Measurements from ENCODE around the gene GORASP1.

The GORASP1 gene

DNA sequence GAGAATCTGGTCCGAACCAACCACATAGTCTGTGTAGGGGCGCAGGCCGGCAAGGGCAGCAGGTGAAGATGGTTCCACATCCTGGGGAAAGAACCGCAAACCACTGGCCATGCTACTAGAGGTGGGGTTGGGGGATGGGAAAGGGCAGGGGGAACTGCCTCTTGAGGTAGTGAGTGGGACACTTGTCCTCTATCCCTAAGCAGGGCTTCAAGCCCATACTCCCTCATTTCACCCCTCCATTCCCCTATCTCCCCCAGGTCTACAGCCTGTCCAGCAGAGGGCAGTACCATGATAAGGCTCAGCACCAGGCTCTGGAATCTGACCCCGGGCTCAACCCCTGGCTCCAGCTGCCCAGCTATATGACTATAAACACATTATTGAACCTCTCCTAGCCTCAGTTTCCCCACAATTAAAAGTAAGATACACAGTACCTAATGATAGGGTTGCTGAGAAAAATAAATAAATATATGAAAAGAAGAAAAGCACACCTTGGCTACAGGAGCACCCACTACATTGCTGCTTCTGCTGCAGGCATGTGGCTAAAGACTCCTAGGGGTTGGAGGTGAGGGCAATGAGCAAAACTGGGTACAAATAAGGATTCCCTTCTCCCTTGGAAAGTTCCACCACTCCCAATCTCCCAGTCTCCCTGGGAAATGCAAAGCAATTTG, 6.3 kb downstream of the GORASP1 start:
- no peak for DNase-seq

DNA sequence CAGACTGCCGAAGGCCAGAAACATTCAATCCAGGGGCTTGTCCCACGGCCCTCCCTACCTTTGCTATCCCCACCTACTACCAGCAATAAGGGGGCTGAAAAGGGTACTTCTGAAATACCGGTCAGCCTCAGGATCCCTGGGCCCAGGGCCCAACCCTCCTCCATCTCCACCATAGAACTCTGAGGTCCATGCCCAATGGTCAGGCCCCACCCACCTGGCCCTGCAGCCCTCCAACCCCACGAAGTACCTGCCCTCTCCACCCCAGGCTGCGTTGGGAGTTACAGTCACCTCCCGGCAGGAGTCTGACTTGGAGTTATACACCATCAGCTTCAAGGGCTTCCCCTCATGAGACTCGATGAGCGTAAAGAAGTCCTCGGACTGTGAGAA, 6.9 kb downstream of the GORASP1 start:
- no peak for DNase-seq

DNA sequence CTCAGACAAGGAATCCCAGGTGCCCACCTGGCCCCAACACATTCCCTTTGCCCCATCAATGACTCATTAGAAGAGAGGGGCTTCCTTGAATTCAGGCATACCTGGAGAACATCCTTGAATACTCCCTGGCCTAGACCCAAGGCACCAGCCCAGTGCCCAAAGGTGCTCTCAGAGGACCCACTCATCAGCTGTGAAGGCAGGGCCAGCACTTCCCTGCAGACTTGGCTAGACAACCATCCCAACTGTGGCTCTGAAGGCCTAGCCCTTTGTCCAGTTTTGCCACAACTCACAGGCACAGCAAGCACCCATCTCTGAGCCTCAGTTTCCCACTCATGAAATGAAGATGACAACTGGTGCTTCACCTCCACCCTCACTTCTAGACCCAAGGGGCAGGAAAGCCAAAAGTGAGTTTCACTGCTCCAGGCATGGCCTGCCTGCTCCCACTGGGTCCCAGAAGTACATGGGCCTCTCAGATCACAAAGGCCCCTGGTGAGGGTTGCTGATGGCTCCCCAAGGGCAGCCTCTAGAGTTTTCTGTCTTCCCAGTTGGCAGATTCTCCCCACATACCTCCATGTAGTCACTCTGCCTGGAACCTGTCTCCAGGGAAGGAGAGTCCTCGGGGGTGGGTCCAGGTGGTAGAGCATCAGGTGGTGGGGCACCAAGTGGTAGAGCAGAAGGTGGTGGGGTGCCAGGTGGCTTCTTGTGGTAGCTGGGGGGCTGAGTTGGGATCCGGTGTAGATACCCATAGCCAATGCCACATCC, 7.5 kb downstream of the GORASP1 start:
- no peak for DNase-seq

DNA sequence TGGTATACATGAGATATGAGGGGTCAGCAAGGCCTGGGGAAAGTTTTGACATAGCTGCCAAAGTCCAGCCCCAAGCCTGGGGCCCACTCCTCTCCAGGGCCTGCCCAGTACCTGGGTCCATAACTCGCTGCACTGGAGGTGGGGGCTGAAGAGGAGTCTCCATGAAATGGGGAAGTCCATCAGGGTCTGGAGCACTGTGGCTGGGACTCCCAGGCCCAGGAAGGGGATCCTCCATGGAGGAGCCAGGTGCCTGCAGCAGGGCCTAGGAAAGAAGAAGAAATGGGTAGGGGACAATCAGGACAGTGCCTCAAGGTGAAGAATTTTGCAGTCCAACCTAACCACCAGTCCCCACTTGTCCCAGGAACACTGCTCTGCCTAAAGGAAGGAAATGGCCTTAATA, 8.2 kb downstream of the GORASP1 start:
- DNase-seq, result no peak

DNA sequence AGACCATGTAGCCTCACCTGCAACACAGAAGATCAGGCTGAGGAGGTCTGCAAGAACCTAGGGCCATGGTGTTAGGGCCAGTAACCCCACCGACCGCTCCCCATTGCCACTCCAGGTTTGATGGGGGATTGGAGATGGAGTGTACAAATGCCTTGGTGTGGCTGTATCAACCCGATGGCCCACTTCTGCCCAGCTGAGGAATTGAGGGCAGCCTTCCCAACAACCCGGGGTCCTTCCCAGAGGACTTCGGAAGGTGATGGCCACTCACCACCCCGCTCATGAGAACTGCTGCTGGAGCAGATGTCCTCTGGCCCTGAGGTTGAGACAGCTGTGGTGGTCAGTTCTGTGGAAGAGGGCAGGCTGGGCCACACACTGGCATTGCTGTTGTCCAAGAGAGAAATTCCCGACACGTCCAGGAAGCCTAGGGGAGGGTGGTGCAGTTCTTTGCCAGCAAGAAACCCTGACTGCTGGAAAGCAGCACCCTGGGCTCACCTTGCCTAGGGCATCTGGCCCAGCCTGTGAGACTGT, 8.9 kb downstream of the GORASP1 start:
- no peak for DNase-seq

DNA sequence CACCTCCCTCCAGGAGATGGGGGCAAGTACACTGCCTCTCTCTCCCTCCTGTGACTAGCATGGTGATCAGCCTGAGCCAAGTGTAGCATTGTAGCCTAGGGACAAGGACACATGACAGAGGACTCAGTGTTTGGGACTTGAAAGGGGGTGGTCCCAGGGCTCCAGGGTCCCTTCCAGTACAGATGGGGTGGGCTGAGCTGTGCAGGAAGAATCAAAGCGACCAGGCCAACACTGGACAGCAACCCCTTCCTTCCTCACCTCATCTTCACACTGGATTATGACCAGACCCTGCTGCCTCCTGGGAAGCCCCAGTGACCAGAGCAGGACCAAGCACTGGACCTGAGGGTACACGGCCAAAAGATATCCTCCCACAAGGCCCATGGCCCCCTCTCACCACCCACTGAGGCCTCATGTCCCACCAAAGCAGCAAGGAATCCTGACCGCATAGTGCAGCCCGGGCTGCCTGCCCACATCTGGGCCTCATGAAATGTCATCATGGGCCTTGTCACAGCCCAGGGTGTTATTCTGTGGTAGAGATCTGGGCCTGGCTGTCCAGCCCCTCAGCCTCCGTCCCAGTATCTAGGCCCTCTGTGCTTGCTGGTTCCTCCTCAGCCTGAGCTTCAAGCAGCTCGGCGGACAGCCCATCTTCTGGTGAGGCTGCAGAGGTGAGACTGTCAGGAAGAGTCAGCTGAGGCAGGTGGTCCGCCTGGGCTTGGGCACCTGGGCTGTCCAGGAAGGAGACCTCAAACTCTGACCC, 9.5 kb downstream of the GORASP1 start:
- no peak for DNase-seq

DNA sequence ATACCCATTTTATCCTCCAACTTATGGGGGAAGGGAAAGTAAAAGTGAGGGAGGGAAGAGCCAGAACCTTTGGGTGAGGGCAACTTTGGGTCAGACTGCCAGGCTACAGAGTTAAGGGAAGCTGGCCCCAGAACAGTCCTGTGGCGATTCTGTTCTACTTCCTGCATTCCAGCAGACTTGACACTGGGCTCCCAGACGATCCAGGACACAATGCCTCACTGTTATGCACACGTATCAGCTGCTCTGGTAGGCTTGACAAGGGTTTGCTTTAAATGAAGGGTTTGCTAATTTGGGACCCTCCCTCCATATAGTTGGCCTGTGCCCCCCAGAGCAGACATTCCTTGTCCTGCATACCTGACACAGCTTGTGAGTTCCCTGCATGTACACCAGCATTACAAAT, 10.7 kb downstream of the GORASP1 start:
- no peak for DNase-seq

DNA sequence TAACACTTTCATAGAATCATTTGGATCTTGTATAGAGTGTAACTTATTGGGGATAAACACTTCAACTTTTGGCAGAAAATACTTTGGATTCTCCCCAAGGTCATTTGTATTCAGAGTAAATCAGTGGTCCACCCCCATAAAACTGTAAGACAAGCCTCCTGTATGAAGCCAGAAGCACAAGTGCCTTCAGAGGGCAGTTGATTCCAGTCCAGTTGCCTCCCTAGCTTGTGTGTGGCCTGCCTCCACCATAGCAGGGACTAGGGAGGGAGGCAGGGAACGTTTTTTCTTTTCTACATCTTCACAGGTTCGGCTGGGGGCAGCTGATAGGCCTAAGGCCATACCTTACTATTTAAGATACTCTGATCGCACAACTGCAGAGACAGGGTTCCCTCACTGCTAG, 11.6 kb downstream of the GORASP1 start:
- no peak for DNase-seq

DNA sequence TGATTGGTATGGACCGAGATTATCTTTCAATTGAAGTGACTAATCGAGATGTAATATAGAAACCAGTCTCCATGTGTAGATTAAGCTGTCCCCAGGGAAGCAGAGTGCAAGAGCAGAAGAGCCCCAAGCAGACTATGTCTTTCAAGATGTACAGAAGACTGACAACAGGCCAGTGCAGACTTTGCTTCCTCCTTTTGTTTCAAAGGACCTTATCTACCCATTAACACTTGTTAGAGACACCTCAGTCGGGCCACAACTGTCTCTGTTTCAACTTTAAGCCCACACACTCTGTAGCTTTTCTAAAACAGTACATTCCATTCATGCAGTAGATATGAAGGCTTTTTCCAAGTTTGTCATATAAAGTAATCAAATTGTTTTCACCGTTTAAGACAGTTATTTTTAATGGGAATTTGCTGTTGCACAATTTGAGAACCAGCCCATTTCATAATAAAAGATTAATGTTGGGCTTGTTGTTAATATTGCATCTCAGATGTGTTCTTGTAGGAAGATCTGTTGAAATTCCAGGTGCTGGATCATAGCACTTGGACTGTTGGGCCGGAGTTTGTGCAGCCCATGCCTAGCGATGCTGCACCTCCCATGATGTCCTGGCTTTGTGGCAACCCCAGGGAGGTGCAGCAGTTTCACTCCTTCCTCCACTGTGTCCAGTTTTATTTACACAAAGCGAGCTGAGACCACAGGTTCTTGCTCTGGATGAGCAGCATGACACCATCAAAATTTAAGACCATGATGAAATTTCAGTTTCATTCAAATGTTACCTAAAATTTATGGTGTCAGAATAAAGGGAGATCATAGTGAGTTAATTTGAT, 12.4 kb downstream of the GORASP1 start:
- no peak for DNase-seq

DNA sequence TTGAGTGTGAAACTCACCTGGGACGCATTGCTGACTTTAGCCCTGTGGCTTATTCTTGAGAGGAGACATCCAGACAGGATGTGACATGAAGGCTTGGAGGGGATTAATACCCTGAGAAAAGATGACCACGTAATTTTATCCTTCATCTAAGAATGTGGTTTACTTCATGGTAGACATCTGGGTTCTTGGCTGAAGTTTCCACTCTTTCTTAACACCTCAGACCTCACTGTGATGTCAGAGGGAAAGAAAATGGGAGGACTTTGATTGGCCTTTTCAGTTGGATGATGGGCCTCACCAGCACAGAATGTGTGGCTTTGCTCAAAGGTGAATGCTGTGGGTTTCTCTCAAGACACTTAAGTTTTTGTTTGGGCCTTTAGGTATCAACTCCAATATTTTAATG, 16.5 kb downstream of the GORASP1 start:
- no peak for DNase-seq

DNA sequence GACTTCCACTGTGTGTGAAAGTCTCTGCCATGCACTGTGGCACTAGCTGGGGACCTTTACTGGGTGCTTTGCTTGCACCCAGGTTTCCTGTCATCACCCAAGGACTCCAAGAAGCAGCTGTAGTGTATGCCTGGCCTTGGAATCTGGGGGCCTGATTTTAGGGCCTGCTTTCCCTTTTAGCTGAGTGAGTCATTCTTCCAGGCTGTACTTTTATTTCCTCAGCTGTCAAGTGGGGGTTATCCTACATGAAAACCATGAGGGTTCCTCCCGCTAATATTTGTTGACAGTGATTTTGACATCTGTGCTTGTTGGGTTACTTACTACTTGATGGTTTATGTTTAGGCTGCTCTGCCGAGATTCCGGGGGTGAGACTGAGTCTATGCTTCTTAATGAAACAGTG, 18.5 kb downstream of the GORASP1 start:
- DNase-seq, result no peak

DNA sequence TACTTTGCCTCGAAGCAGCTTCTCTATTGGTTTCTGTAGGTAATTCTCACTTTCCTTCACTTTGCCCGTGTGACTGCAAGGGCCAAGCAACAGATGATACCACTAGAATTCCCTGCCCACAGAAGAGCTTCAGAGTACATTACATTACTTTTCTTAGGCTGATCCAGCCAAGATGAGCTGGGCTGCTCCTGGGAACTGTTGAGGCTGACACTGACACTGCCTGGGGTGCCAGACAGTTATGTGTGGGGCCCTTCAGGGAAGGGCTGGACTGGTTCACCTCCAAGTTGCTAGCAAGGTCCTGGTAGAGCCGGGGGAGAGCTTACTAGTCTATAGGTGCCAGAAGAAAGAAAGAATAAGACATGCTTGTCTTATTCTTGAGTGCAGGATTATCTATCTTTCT, 19.0 kb downstream of the GORASP1 start:
- DNase-seq, result no peak

DNA sequence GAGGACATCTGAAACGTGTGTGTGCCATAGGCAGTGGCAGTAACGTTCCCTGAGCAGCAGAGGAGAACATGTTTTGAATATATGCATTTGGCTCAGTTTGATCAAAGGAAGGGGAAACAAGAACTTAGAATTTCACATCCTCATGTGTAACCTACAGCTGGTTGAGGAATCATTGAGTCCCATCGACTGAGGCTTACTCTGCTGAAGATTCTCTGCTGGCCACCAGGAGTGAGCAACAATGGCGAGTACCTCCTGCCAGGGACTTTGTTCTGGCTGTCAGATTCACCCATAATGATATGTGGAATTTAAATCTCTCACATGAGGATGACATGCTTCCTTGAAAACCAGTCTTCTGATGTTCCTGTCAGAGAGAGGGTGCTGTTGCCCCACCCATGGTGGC, 21.3 kb downstream of the GORASP1 start:
- DNase-seq, result no peak

DNA sequence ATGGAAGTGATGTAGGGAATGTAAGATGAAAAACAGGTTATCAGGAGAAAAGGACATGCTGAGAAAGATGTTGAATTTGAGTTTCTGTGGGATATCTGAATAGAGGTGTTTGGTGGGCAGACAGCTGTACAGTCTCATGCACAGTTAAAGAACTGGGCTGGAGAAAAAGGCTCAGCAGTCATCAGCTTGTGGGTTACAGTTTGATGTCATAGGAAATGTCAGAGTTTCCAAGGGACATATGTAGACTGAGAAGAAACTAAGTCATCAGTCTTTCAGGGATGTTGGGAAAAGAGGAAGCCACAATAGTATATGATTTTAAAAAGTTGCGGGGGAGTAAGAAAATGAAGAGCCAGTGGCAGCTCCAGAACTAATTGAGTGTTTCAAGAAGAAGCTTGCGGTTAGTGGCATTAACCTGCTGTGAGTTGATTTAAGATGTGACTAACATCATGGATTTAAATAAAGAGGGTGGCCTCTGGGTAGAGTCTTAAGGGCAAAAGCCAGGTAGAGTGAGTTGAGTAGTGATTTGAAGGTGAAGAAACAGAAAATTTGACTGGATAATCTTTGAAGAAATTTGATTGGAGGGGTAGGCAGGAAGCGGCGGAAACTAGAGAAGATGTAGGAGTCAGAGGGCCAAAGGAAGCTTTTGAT, 24.6 kb downstream of the GORASP1 start:
- no peak for DNase-seq

DNA sequence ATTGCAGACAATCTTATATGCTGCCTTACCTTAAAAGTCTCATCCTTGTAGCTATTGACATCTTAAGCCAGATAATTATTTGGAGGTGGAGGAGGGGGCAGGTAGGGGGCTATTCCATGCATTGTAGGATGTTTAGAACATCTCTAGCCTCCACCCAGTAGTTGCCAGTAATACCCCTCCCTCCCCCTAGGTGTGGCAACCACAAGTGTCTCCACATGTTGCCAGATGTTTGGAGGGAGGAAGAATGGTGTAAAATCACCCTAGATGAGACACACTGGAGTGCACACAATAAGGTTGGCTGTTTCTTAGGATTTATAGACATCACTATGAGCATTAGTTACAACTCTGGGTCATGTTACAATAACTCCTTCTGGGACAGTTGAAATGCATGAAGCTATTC, 27.4 kb downstream of the GORASP1 start:
- no peak for DNase-seq

DNA sequence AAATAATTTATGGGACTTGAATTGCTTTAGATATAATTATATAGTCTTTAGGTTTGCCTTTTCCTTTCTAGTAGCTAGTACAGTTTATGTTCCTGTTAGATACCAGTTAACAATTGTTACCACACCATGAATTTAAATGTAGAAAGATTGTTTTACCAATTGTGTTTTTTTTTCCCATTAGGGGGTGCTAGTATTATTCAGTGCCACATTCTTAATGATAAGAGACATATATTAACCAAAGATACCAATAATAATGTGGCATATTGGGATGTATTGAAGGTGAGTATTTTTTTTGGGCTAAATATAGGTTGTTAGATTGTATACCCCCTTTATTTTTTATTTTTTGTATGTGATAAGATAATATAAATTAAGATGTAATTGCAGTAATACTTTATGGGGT, 27.9 kb downstream of the GORASP1 start:
- no peak for DNase-seq

DNA sequence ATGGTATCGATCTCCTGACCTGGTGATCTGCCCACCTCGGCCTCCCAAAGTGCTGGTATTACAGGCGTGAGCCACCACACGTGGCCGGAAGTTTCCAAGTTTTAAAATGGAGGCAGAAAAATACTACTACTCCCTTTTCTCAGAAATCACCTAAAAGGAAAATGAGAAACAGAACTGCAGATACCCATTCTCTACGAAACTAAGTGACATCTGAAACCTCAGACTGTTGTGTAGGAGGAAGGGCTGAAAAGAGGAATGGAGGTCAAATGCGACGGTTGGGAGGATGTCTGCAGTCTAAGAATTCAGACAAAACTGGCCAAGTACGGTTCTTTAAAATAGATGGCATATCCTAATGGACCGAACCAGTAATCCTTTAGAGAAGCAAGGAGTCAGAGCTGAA, 31.5 kb downstream of the GORASP1 start:
- DNase-seq, result no peak

DNA sequence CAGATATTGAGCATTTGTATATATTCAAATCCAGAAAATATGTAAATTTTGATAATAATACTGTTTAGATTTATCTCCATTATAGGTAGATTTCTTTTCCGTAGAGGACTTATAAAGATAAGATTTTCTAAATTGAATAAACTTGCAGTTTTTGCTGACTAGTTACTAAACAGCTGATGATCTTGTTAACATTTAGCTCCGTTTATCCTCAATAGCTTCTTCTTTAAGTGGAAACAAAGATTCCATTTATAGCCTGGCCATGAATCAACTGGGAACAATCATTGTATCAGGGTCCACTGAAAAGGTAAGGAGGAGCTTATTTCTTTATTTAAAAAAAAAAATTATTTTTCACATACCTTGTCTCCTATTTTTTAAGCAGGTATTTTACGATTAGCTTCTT, 38.9 kb downstream of the GORASP1 start:
- no peak for DNase-seq

DNA sequence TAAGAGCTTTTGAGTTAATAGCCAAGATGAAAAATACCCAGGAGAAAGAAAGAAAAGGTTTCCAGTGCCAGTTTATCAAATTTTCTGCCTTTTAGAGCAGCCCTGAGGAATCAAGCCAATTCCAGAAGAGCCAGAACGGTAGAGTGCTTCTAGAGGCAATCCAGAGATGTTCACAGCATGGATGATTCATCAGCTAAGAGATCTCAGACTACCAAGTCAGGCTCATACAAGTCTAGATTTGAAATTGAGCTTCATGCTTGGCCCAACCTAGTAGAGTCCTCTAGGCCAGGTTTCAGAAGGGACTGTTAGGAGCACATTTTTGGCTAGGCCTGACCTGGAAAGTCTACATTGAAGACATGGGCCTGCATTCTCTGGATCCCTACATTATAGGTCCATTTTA, 40.1 kb downstream of the GORASP1 start:
- no peak for DNase-seq

DNA sequence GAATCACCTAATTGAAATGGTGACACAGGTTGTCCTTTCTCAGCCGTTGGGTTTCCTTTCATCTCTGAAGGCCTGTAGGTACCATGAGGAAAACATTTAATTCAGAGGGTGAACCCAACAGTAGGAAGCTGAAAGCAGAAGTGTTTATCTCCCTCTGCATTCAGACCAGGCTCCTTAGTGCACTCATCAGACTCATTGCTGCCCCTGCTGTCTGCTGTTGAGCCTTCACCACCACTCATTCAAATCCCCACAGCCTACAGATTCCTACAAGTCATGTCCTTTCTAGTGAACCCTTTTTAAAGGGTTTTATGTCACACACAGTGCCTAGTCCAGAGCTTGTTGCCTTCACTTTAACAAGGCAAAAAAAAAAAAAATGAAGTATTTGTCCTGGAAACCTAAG, 42.2 kb downstream of the GORASP1 start:
- no peak for DNase-seq

DNA sequence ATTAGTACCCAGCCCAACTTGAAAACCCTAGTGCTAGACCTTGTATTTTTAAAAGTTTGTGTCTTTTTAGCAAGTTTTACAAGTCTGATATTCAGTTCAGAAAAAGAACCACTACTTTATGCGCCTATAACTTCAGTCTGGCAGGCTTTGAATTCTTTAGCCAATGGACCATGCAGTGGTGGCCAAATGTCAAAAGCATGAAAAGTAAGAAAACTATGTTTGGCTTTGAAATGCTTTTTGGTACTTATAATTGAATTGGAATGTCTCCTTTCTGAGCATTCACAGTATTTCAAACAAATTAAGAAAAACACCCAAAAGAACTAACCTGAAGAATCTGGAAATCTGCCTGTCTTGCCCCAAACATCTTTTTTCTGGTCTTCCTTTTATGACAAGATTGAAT, 42.8 kb downstream of the GORASP1 start:
- DNase-seq, result no peak

DNA sequence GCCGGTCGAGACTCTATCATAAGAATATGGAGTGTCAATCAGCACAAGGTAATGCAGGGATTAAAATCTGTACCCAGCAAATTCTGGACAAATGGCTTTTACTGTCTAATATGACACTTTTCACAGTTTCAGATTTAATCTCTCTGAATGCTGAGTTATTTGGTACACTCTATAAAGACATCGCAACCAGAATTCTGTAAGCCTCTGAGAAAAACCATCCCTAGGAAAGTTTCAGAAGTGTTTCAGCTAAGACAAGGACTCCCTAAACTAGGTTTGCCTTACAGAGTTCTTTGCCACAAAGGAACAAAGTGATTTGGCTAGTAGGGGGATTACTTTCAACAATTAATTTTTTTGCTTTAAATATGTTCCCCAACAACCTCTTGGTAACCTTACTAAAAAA, 44.3 kb downstream of the GORASP1 start:
- DNase-seq, result no peak

DNA sequence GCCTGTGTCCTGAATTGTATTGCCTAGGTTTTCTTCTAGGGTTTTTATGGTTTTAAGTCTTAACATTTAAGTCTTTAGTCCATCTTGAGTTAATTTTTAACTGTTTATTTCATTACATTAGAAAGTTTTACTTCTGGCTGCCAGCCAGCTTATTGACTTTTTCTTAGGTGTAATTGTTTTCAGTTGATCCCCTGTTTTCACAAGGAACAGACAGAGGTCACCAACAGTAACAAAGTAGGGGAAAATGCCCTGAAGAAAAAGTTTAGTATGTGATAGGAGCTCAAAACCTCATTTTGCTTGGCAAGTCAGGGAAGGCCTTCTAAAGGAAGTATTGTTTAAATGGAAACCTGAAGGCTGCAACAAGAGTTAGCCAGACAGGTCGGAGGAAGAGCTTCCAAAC, 45.2 kb downstream of the GORASP1 start:
- no peak for DNase-seq

All from DMS153 (cell line).